ENCODE results near the gene C20orf96. TPM values are rescaled to one million over a fixed set of nuclear protein-coding genes. Genes with fewer than 3 reads are reported as not detected.

Gene C20orf96
- polyA plus RNA-seq, 1 experiment, result 13.7 TPM

DNA sequence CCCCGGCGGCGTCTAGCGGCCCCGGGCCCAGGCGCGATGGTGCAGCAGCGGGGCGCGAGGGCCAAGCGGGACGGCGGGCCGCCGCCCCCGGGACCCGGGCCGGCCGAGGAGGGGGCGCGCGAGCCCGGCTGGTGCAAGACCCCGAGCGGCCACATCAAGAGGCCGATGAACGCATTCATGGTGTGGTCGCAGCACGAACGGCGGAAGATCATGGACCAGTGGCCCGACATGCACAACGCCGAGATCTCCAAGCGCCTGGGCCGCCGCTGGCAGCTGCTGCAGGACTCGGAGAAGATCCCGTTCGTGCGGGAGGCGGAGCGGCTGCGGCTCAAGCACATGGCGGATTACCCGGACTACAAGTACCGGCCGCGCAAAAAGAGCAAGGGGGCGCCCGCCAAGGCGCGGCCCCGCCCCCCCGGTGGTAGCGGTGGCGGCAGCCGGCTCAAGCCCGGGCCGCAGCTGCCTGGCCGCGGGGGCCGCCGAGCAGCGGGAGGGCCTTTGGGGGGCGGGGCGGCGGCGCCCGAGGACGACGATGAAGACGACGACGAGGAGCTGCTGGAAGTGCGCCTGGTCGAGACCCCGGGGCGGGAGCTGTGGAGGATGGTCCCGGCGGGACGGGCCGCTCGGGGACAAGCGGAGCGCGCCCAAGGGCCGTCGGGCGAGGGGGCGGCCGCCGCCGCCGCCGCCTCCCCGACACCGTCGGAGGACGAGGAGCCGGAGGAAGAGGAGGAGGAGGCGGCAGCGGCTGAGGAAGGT is 35.5 kb upstream of the C20orf96 start:
- H3K4me3 ChIP-seq (ENCODE audit: low read depth, low read length), result peak overlapping the region; percentile 90
- no peaks in the 10 kb centered on the region for H3K9me3 ChIP-seq (ENCODE audit: control insufficient read depth, insufficient read depth, low read length)
- no peak for DNase-seq (ENCODE audit: low read depth, low spot score)
- H3K27ac ChIP-seq (ENCODE audit: low read depth, low read length), result peak overlapping the region; percentile 61
- CTCF ChIA-PET, result interaction anchor here (0.6 kb wide), 1 partner anchor 61 kb away, joined by 7 read pairs; no protein-coding TSS in a partner anchor
- POLR2A ChIA-PET, result interaction anchor here (0.6 to 2.7 kb wide), 6 partner anchors 13 to 65 kb away, joined by 3 to 13 read pairs (median 6); partner anchors contain the start of genes NRSN2 and ZCCHC3
- no peaks in the 10 kb centered on the region for H3K27me3 ChIP-seq (ENCODE audit: control insufficient read depth, insufficient read depth, low read length)
- TF ChIP-seq, protein P1, sequence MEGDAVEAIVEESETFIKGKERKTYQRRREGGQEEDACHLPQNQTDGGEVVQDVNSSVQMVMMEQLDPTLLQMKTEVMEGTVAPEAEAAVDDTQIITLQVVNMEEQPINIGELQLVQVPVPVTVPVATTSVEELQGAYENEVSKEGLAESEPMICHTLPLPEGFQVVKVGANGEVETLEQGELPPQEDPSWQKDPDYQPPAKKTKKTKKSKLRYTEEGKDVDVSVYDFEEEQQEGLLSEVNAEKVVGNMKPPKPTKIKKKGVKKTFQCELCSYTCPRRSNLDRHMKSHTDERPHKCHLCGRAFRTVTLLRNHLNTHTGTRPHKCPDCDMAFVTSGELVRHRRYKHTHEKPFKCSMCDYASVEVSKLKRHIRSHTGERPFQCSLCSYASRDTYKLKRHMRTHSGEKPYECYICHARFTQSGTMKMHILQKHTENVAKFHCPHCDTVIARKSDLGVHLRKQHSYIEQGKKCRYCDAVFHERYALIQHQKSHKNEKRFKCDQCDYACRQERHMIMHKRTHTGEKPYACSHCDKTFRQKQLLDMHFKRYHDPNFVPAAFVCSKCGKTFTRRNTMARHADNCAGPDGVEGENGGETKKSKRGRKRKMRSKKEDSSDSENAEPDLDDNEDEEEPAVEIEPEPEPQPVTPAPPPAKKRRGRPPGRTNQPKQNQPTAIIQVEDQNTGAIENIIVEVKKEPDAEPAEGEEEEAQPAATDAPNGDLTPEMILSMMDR (IDR thresholded peaks at IDR 0.05; ENCODE audit: low read depth, low read length), result no peak

DNA sequence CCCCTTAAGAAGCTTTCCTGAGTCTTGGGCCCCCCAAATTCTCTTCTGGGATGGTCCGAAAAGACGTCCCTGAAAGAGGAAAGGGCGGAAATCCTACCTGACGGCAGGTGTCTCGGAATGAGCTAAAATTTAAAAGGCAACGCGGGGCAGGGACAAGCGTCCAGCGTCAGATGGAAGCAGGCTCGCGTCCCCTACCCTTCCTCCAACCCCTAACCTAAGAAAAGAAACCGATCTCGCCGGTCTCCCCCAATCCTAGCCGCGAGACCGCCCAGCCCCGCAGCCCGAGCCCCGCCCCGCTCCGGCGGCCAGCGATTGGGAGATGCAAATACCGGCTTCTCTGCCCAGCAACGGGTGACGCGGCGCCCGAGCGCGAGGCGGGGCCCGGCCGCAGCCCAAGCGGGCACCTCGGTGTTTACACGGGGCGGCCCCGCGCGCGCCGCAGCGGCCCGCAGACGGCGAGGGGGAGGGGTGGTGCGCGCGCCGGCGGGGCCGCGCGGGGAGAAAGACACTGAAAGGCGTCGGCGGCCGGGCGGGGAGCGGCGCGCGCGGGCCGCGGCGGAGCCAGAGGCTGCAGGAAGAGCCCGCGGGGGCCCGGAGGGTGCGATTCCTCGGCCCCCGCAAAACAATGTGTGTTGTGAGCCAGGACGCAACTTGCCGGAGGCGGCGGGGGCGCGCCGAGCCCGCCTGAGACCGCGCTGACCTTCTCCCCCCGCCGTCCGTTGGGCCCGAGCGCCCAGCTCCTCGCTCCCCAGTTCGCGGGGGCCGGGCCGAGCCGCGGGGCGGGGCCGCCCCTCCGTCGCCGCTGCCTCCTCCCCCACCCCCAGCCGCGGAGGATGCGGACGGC is 34.7 kb upstream of the C20orf96 start, which contains the start of gene SOX12:
SOX12 (plus strand) TSS at position 508 of the 844 bp plus-strand sequence. CDS start 373 bp downstream, outside the sequence.
- Histone ChIP-seq H3K4me3 (ENCODE audit: low read depth, low read length) (peak within 1 kb of the TSS; percentile 90), H3K9me3 (ENCODE audit: control insufficient read depth, insufficient read depth, low read length) (no peaks in the 10 kb centered on the region), H3K27me3 (ENCODE audit: control insufficient read depth, insufficient read depth, low read length) (no peaks in the 10 kb centered on the region), H3K27ac (ENCODE audit: low read depth, low read length) (peak within 1 kb of the TSS; percentile 65)
- CTCF ChIA-PET, result interaction anchor here (0.6 to 2.2 kb wide), 4 partner anchors 10 to 61 kb away, joined by 3 to 8 read pairs (median 6); no protein-coding TSS in a partner anchor
- TF ChIP-seq, protein P1 (IDR thresholded peaks at IDR 0.05; ENCODE audit: low read depth, low read length), result no peak
- POLR2A ChIA-PET, result interaction anchor here (0.7 to 2.7 kb wide), 7 partner anchors 12 to 70 kb away, joined by 3 to 17 read pairs (median 5); partner anchors contain the start of gene ZCCHC3
- no peak for DNase-seq (ENCODE audit: low read depth, low spot score)

DNA sequence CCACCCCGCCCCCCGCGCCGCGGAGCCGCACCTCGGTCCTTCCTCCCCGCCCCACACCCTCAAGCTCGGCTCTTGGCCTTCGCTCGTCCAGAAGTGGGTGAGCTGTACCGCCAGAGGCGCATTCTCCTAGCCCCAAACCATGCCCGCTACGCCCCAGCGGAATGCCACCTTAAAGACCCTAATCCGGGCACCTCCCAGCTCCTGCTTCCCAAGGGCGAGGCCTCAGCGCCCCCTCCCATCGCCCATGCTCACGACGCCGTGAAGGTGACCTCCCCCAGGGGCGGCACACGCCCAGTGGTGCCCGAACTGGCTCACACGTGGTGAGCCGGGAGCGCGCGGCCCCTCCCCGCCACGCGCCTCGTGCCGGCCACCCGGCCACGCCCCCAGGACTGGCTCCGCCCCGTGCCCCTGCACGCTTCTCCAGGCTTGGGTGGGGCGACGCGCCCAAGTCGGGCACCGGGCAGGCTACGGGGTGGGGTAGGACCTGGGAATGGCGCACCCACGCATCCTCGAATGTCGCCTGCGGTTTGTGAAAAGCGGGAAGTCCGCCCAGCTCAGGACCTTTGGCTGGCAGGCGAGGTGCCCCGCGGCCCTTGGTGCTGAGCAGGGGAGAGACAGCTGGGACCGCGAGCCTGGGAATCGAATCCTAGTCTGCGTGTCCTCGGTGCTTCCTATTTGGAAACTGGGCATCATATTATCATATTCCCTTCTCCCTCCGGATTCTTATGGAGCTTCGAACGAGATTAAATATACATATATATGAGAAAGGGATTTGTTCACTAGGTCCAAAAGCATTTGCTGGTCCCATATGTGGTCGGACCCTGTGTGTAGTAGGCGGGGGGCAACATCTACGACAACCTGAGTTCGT is 33.9 kb upstream of the C20orf96 start:
- ChIA-PET POLR2A (interaction anchor here (1.0 to 2.7 kb wide), 5 partner anchors 11 to 70 kb away, joined by 3 to 17 read pairs (median 9); partner anchors contain the start of gene ZCCHC3), CTCF (interaction anchor here (0.7 to 2.2 kb wide), 7 partner anchors 9 to 161 kb away, joined by 3 to 8 read pairs (median 3); no protein-coding TSS in a partner anchor)
- Histone ChIP-seq H3K9me3 (ENCODE audit: control insufficient read depth, insufficient read depth, low read length) (no peaks in the 10 kb centered on the region), H3K4me3 (ENCODE audit: low read depth, low read length) (peak overlapping the region; percentile 80), H3K27me3 (ENCODE audit: control insufficient read depth, insufficient read depth, low read length) (no peaks in the 10 kb centered on the region), H3K27ac (ENCODE audit: low read depth, low read length) (peak overlapping the region; percentile 86)
- TF ChIP-seq, protein P1 (IDR thresholded peaks at IDR 0.05; ENCODE audit: low read depth, low read length), result peak; percentile 56
- DNase-seq (ENCODE audit: low read depth, low spot score), result no peak

DNA sequence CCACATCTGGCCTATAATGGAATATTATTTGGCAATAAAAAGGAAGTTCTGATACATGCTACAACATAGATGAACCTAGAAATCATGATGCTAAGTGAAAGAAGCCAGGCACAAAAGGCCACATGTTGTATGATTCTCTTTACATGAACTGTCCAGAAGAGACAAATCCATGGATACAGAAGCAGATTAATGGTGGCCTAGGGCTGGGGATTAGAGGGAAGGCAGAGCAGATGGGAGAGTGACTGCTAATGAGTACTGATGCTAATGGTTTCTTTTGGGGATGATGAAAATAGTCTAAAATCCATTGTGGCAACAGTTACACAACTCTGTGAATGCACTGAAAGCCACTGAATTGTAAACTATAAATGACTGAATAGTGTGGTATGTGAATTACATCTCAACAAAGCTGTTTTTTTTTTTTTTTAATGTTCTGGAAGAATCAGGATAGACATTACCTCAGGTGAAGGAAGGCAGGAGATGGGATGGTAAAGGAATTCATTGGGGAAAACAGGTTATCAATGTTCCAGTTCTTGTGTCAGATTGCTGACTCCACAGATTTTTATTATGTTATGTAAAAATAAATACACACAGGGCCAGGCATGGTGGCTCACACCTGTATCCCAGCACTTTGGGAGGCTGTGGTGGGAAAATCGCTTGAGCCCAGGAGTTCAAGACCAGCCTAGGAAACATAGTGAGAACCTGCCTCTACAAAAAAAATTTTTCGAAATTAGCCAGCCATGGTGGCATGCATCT is 25.9 kb upstream of the C20orf96 start:
- DNase-seq (ENCODE audit: low read depth, low spot score), result no peak
- CTCF ChIA-PET, result interaction anchor here (0.6 kb wide), 1 partner anchor 14 kb away, joined by 3 read pairs; no protein-coding TSS in a partner anchor
- POLR2A ChIA-PET, result interaction anchor here (0.7 to 1.0 kb wide), 2 partner anchors 12 to 18 kb away, joined by 4 to 7 read pairs; no protein-coding TSS in a partner anchor
- TF ChIP-seq, protein P1 (IDR thresholded peaks at IDR 0.05; ENCODE audit: low read depth, low read length), result no peak
- H3K27ac ChIP-seq (ENCODE audit: low read depth, low read length), result peak overlapping the region; percentile 80
- H3K4me3 ChIP-seq (ENCODE audit: low read depth, low read length), result no peak overlapping the region
- no peaks in the 10 kb centered on the region for H3K27me3 ChIP-seq (ENCODE audit: control insufficient read depth, insufficient read depth, low read length)
- H3K9me3 ChIP-seq (ENCODE audit: control insufficient read depth, insufficient read depth, low read length), result no peaks in the 10 kb centered on the region
